HG02870 (cell line): ENCODE results near the gene PTDSS2.

Source experiments
- ATAC-seq: cut with Tn5 transposase; IDR thresholded peaks from one replicate; pipeline ENCODE4 v1.9.1; 2021; ENCODE audit warnings: mild to moderate bottlenecking, moderate library complexity; ENCODE audit not compliant: unreplicated experiment

The PTDSS2 gene

DNA sequence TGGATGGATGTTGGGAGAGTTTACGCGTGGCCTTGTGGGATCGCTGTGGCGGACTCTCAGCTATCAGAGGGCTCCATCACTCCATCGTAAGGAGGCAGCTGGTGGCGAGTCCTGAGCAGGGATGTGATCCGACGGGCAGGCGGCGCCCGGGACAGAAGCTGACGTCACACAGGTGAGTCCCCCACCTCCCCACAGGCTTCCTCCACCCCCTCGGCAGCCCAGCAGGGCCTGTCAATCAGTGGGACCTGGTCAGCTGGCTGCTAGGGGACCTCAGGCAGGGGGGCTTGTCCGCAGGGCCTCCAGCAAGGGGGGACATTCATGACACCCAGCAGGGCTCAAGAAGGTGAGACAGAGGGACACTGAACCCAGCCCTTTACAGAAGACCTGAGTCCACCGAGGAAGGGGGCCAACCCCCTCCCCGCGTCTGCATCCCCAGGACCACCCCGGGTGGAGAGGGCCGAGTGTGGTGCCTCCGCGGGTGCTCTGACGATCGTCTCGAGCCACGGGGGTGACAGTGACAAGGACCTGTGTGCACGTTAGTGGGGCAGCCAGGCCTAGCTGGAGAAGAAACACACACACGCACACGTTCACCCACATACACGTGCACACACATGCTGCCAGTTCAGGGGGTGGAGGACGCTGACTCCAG lies 78.2 kb downstream of the PTDSS2 start:
- ATAC-seq, result no peak

DNA sequence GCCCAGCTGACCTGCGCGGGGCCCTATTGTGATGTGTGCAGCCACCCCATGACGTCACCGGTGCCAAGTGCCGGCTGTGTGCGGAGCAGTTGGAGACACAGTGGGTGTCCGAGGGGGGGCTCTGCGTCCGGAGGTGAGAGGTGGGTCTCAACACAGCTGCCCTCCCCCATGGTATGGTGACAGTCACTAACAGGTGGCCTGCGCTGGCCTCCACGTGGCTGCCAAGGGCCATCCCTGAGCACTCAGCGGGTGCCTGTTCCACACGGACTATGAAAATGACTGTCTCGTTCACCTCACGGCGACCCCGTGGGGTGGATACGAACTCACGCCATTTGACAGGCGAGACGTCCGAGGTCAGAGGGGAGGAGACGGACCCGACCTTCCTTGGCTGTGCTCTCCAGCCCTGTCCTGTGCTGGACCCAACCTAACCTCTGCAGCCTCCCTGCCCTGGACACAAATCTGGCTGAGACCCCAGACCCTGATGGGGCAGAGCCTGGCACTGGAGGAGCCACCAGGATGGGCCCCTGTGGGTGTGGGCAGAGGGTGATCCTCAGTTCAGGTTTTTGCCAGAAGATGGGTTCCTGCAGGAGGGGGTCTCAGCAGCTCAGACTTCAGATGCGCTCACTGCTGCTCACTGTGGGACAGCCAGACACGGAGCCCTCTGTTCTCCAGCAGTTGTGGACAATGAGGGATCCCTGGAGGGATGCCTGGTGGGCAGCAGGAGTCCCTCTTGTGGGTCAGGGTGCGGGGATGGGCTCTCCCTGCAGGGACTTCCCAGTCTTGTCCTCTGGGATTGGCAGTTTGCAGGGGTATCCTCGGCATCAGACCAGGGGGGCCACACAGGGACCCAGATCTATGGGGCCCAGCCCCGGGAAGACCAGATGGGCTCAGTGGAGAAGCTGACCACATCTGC lies 79.0 kb downstream of the PTDSS2 start:
- no peak for ATAC-seq

GRCh38 chr11:529728-530411 lies 79.8 kb downstream of the PTDSS2 start:
- ATAC-seq, result no peak

DNA sequence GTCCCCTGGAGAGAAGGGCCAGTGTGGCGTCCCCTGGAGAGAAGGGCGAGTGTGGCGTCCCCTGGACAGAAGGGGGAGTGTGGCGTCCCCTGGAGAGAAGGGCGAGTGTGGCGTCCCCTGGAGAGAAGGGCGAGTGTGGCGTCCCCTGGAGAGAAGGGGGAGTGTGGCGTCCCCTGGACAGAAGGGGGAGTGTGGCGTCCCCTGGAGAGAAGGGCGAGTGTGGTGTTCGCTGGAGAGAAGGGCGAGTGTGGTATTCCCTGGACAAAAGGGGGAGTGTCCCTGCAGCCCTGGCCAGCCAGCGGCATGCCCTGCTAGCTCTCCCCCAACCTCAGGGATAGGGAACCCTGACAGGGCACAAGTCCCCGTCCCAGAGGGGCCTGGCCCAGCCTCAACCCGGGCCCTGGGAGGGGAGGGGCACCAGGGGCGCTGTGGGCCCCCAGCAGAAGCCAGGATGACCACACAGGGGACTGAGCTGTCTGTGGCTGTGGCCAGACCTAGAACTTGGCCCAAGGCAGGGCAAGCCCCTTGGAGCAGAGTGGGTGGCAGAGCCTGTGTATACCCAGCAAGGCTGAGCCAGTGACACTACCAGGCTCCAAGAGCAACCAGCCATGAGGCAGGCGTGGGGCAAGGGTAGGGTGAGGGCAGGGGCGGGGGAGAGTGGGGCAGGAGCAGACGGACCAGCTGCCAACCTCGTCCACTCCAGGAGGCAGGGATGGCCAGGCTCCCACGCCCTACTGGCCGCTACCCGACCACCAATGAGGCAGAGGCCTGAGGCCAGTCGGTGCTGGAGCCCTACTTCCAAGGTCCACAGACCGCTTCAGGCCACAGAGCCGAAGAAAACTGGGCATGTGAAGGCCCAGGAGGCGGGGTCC lies 81.1 kb downstream of the PTDSS2 start:
- ATAC-seq, result no peak

DNA sequence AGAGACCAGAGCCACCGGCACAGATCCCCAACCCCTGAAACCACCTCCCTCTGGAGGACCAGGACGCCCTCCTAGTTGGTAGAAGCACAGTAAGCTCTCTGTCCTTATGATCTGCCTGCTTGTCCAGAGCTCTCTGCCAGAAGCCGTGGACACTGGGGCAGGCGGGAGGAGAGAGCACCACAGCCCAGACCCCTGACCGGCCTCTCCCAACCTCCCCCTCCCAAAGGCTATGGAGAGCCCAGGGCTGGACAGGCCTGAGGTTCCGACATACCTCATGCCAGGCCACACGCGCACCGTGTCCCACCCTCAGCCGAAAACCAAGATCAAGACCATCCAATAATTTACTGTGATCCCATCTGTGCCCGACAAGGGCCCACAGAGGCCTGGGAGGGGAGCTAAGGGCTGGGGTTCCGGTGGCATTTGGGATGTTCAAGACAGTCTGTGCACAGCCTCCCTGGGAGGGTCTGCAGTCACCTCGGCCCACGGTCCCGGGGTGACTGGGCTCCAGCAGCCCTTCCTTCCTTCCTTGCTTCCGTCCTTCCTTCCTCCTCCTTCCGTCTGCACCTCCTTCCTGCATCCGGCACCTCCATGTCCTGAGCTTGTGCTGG lies 81.9 kb downstream of the PTDSS2 start:
- no peak for ATAC-seq

DNA sequence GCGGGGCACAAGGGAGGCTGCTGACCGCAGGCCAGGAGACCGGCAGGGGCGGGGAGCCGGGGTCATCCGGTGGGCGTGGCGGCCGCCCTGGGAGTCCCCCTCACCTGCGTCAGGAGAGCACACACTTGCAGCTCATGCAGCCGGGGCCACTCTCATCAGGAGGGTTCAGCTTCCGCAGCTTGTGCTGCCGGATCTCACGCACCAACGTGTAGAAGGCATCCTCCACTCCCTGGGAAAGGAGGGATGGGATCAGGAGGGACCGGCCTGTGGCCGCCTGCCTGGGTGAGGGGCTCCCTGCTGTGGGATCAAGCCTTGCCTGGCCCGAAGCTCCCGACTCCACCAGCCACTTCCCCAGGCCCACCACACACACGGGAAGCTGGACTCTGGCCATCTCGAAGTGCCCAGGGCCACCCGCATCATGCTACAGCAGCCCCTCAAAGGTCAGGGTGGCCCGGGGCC lies 82.5 kb downstream of the PTDSS2 start:
- no peak for ATAC-seq

GRCh38 chr11:532986-533585 lies 83.0 kb downstream of the PTDSS2 start:
- ATAC-seq, result no peak

- ATAC-seq, result no peak
Observed at GRCh38 chr11:533586-534395, 83.7 kb downstream of the PTDSS2 start.

GRCh38 chr11:534396-535209 lies 84.5 kb downstream of the PTDSS2 start:
- ATAC-seq, result no peak

DNA sequence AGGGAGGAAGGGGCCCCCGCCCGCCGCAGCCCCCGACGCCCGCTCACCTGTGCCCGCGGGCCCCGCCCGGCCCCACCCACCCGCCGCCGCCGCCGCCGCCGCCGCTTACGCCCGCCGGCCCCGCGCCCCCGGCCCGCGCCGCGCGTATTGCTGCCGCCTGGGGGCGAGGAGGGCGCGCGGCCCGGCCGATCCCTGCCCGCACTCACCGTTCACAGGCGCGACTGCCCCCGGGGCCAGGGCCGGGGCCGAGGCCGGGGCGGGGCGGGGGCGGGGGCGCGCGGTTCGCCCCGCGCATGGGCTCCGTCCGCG lies 85.1 kb downstream of the PTDSS2 start:
- ATAC-seq, result peak; percentile 7

- ATAC-seq, result peak; percentile 58
Observed at GRCh38 chr11:535519-536454, 85.7 kb downstream of the PTDSS2 start, which contains the start of gene HRAS. Gene HRAS (minus strand): TSS chr11:535576.

DNA sequence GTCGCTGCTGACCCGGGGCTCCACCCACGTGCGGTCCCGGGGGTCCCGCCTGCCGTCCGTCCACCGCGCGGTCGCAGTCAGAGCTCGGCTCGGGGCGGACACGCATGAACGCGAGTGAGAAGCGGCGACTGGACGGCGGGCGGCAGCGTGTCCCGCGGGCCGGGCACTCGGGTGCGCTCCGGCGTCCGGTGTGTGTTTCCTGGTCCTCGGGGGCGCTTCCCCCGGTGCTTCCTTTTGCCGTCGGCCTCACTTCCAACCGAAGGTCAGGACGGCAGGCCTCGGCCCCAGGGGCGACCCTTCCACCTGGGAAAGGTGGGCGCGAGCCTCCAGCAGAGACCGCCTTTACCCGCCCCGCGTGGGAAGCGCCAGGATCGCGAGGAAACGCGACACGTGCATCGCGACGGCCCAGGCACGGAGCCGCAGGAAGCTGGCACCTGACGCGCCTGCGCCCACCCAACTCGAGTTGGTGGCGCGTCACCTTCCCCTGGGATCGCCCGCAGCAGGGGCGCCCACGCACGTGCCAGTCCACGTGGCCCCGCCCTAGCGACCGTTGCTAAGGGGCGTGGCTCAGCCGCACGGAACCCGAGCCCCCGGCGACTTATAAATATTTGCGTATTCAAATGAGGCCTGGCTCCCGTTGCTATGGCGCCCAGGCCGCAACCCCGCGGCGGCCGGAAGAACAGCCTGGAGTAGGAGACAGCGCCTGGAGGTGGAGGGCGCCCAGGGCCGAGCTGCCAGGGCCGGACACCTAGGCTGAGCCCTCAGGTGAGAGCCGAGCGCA lies 87.0 kb downstream of the PTDSS2 start, which contains the start of gene LRRC56:
LRRC56 (plus strand) TSS at position 687 of the 781 bp plus-strand sequence. CDS start 3,158 bp downstream, outside the sequence.
- ATAC-seq, result peak; percentile 49

GRCh38 chr11:537622-538430 lies 87.7 kb downstream of the PTDSS2 start:
- ATAC-seq, result no peak

GRCh38 chr11:538431-539051 lies 88.5 kb downstream of the PTDSS2 start:
- no peak for ATAC-seq

GRCh38 chr11:539971-540481 lies 89.9 kb downstream of the PTDSS2 start:
- ATAC-seq, result no peak
